SK-N-SH (cell line): ENCODE measurements around the gene FBXO15. TPM values are rescaled to one million over a fixed set of nuclear protein-coding genes. Genes with fewer than 3 reads are reported as not detected.

Experiments used
- CTCF ChIA-PET: fragments of 300-600, 350-600 bp; formaldehyde crosslinking; extraction: SDS; loops from one replicate; lab custom pipeline; 2021; lab: Yijun Ruan, JAX
- POLR2A ChIA-PET: fragments of 350-600 bp; sonication (Branson Sonifier 250); formaldehyde crosslinking; extraction: SDS; loops from one replicate; lab custom pipeline; 2020; ENCODE audit warnings: antibody characterized with exemption, inconsistent platforms; lab: Yijun Ruan, JAX
- DNase-seq: peaks from one replicate; pipeline ENCODE4 v3.0.0; 2012
- H2AFZ ChIP-seq: fragments of 200-600 bp; sonication (generic); 2 replicates; pipeline ENCODE4 v1.8.1; 2016; ENCODE audit warnings: antibody characterized with exemption, mild to moderate bottlenecking, low read depth
- H3F3A ChIP-seq: fragments of 200-600 bp; sonication (generic); replicated peaks from 2 replicates; pipeline ENCODE3; 2016; ENCODE audit warnings: antibody characterized with exemption, mild to moderate bottlenecking; ENCODE audit not compliant: insufficient read depth
- H3K27ac ChIP-seq, 2 experiments: fragments of 200-500 bp in 1 of 2; fragments of 200-600 bp in 1 of 2; sonication (Bioruptor generic) in 1 of 2; sonication (generic), shearing (Covaris generic) in 1 of 2; 2 replicates each; pipeline versions ENCODE4 v1.5.1 to v1.6.1; 2014 to 2016; ENCODE audit warnings: low read depth in 2 of 2, inconsistent platforms in 1 of 2, low read length in 1 of 2, mild to moderate bottlenecking in 1 of 2, mixed read lengths in 1 of 2
- H3K27me3 ChIP-seq: fragments of 200-600 bp; sonication (generic), shearing (Covaris generic); 2 replicates; pipeline ENCODE4 v1.6.1; 2016; ENCODE audit warnings: mixed run types; ENCODE audit not compliant: insufficient read depth
- H3K36me3 ChIP-seq, 2 experiments: fragments of 200-500 bp in 1 of 2; fragments of 200-600 bp in 1 of 2; sonication (Bioruptor generic) in 1 of 2; sonication (generic) in 1 of 2; replicated peaks in 1 of 2; 2 replicates each; pipeline versions ENCODE3 to v1.5.1; 2014 to 2016; ENCODE audit warnings: low read length in 1 of 2, mild to moderate bottlenecking in 1 of 2; ENCODE audit not compliant: insufficient read depth in 2 of 2, control insufficient read depth in 1 of 2
- H3K4me1 ChIP-seq, 2 experiments: fragments of 200-500 bp in 1 of 2; fragments of 200-600 bp in 1 of 2; sonication (Bioruptor generic) in 1 of 2; sonication (generic), shearing (Covaris generic) in 1 of 2; 2 replicates each; pipeline versions ENCODE4 v1.5.1 to v1.6.1; 2014 to 2016; ENCODE audit warnings: low read depth in 1 of 2, low read length in 1 of 2, mixed run types in 1 of 2; ENCODE audit not compliant: insufficient read depth in 2 of 2, control insufficient read depth in 1 of 2
- H3K4me2 ChIP-seq: fragments of 200-600 bp; sonication (generic), shearing (Covaris generic); 2 replicates; pipeline ENCODE4 v1.6.1; 2017; ENCODE audit warnings: mixed run types
- H3K4me3 ChIP-seq, 2 experiments: fragments of 200-500 bp in 1 of 2; fragments of 200-600 bp in 1 of 2; sonication (Bioruptor generic) in 1 of 2; sonication (generic), shearing (Covaris generic) in 1 of 2; 2 replicates each; pipeline versions ENCODE4 v1.5.1 to v1.8.1; 2014 to 2016; ENCODE audit warnings: low read depth in 2 of 2, inconsistent platforms in 1 of 2, low read length in 1 of 2, mild to moderate bottlenecking in 1 of 2, mixed read lengths in 1 of 2, moderate library complexity in 1 of 2
- H3K79me2 ChIP-seq: fragments of 200-600 bp; sonication (generic); 2 replicates; pipeline ENCODE4 v1.8.1; 2017; ENCODE audit warnings: mild to moderate bottlenecking; ENCODE audit not compliant: insufficient read depth
- H3K9ac ChIP-seq: fragments of 200-600 bp; sonication (generic); 2 replicates; pipeline ENCODE4 v1.6.1; 2017; ENCODE audit warnings: mixed run types
- H3K9me2 ChIP-seq: fragments of 200-600 bp; sonication (generic); 2 replicates; pipeline ENCODE4 v1.6.1; 2017; ENCODE audit warnings: mixed run types
- H3K9me3 ChIP-seq: fragments of 200-600 bp; sonication (generic); 2 replicates; pipeline ENCODE4 v1.6.1; 2017; ENCODE audit warnings: mixed run types, mild to moderate bottlenecking, moderate library complexity
- H4K20me1 ChIP-seq: fragments of 200-600 bp; sonication (generic); 2 replicates; pipeline ENCODE4 v1.6.1; 2017; ENCODE audit warnings: mild to moderate bottlenecking, mixed run types; ENCODE audit not compliant: insufficient read depth
- CHD2 ChIP-seq: fragments of 150-350 bp; IDR thresholded peaks from 2 replicates; pipeline ENCODE4 v1.6.1; 2018; ENCODE audit warnings: low read length; ENCODE audit not compliant: partially characterized antibody
- CTCF ChIP-seq: fragments of 200-600 bp; sonication (generic); IDR thresholded peaks from 2 replicates; pipeline ENCODE4 v1.6.1; 2017; ENCODE audit warnings: antibody characterized with exemption, mild to moderate bottlenecking, moderate library complexity
- EP300 ChIP-seq, 2 experiments: IDR thresholded peaks; 2 replicates each; pipeline versions ENCODE4 v1.4.0 to v1.6.1; 2012; ENCODE audit warnings: borderline replicate concordance in 1 of 2, low read depth in 1 of 2, low read length in 1 of 2
- FOSL2 ChIP-seq: IDR thresholded peaks from 2 replicates; pipeline ENCODE4 v1.4.0; 2012; ENCODE audit warnings: low read depth, mild to moderate bottlenecking, moderate library complexity, borderline replicate concordance
- FOXJ3 ChIP-seq: sonication (generic); formaldehyde crosslinking; IDR thresholded peaks from 2 replicates; pipeline ENCODE4 v1.5.1; 2020; ENCODE audit warnings: mild to moderate bottlenecking, missing genetic modification reagents
- GABPA ChIP-seq: IDR thresholded peaks from 2 replicates; pipeline ENCODE4 v1.4.0; 2012; ENCODE audit warnings: low read depth, mild to moderate bottlenecking
- GATA2 ChIP-seq: sonication (generic); formaldehyde crosslinking; IDR thresholded peaks from 2 replicates; pipeline ENCODE4 v1.5.0; 2020; ENCODE audit warnings: mild to moderate bottlenecking, missing genetic modification reagents
- IRF3 ChIP-seq: fragments of 150-350 bp; IDR thresholded peaks from 2 replicates; pipeline ENCODE4 v1.6.1; 2016; ENCODE audit warnings: mild to moderate bottlenecking, low read depth, low read length
- MAX ChIP-seq: IDR thresholded peaks from 2 replicates; pipeline ENCODE4 v1.4.0; 2012; ENCODE audit warnings: low read depth
- MEF2A ChIP-seq: IDR thresholded peaks from 2 replicates; pipeline ENCODE4 v1.4.0; 2012; ENCODE audit warnings: low read depth, borderline replicate concordance
- MXI1 ChIP-seq: IDR thresholded peaks from 2 replicates; pipeline ENCODE4 v1.6.1; 2012; ENCODE audit warnings: mild to moderate bottlenecking, low read depth, low read length, improper control_type of control experiment
- NRF1 ChIP-seq: IDR thresholded peaks from 2 replicates; pipeline ENCODE4 v1.6.1; 2012; ENCODE audit warnings: low read depth, mild to moderate bottlenecking, low read length
- RAD21 ChIP-seq: IDR thresholded peaks from 2 replicates; pipeline ENCODE4 v1.6.1; 2012; ENCODE audit warnings: mild to moderate bottlenecking, low read length
- RCOR1 ChIP-seq: fragments of 150-350 bp; IDR thresholded peaks from 2 replicates; pipeline ENCODE4 v1.6.1; 2017; ENCODE audit warnings: antibody characterized with exemption, low read length
- REST ChIP-seq: IDR thresholded peaks from 2 replicates; pipeline ENCODE4 v1.6.1; 2012; ENCODE audit warnings: mild to moderate bottlenecking, low read depth, low read length, moderate library complexity
- RXRA ChIP-seq: IDR thresholded peaks from 2 replicates; pipeline ENCODE4 v1.4.0; 2012; ENCODE audit warnings: low read depth, mild to moderate bottlenecking, borderline replicate concordance
- TAF1 ChIP-seq: IDR thresholded peaks from 2 replicates; pipeline ENCODE4 v1.6.1; 2012; ENCODE audit warnings: low read depth, mild to moderate bottlenecking, low read length, moderate library complexity, borderline replicate concordance
- TEAD4 ChIP-seq: IDR thresholded peaks from 2 replicates; pipeline ENCODE4 v1.4.0; 2012; ENCODE audit warnings: mild to moderate bottlenecking, borderline replicate concordance; ENCODE audit not compliant: insufficient read depth
- USF2 ChIP-seq: fragments of 150-350 bp; IDR thresholded peaks from 2 replicates; pipeline ENCODE4 v1.6.1; 2017; ENCODE audit warnings: antibody characterized with exemption, low read length, low read depth, borderline replicate concordance
- ZBTB33 ChIP-seq: IDR thresholded peaks from 2 replicates; pipeline ENCODE4 v1.4.0; 2012; ENCODE audit warnings: low read depth, borderline replicate concordance
- WGBS: methylation state at CpG from one replicate; pipeline ENCODE4 v1.1.6; 2017; ENCODE audit warnings: low lambda C conversion rate; 5-methylcytosine and 5-hydroxymethylcytosine counted together
- polyA plus RNA-seq, 3 experiments: library from polyadenylated mRNA; depleted of rRNA; stranded (reverse); fragments of >200 nt; gene quantifications; 2 replicates each; pipeline ENCODE4 v1.2.3, GENCODE V29; 2012

FBXO15 gene
- polyA plus RNA-seq, 1 of the 3 experiments (the other 2 are of a cell fraction): 0.62 TPM

- CTCF ChIA-PET: no interaction called here
- Histone ChIP-seq H3K9me2 (no peaks in the 10 kb centered on the region), H3K4me2 (no peak overlapping the region), H3F3A (peaks cover 10% of the 10 kb centered on the region), H3K27ac (no peak overlapping the region), H3K36me3 (no peaks in the 10 kb centered on the region), H3K9ac (no peak overlapping the region), H3K9me3 (no peaks in the 10 kb centered on the region), H3K4me3 (no peak overlapping the region), H2AFZ (no peak overlapping the region), H4K20me1 (no peaks in the 10 kb centered on the region), H3K27me3 (no peaks in the 10 kb centered on the region), H3K4me1 (peaks cover 5 to 8% of the 10 kb centered on the region in 2 experiments), H3K79me2 (no peaks in the 10 kb centered on the region)
- no peak for DNase-seq
- POLR2A ChIA-PET: no interaction called here
- no peak for TF ChIP-seq GATA2
- no peak for TF ChIP-seq TEAD4
- no peak for TF ChIP-seq GABPA
- no peak for TF ChIP-seq RAD21
- TF ChIP-seq TAF1: no peak
- TF ChIP-seq RXRA: no peak
- TF ChIP-seq FOXJ3 (CRISPR knock-in tag): no peak
- TF ChIP-seq IRF3: no peak
- no peak for TF ChIP-seq MAX
- TF ChIP-seq USF2: no peak
- TF ChIP-seq CHD2: no peak
- TF ChIP-seq ZBTB33: no peak
- no peak for TF ChIP-seq MEF2A
- no peak for TF ChIP-seq EP300 (IDR thresholded peaks at IDR 0.05; ENCODE audit: borderline replicate concordance in 1 of 2, low read depth in 1 of 2, low read length in 1 of 2)
- TF ChIP-seq NRF1: no peak
- WGBS: 60% methylated on average over 2 of the region's 2 CpGs
Observed at GRCh38 chr18:74142252-74142651, 5.4 kb downstream of the FBXO15 start.

- Histone ChIP-seq H3K4me1 (peaks cover 0 to 4% of the 10 kb centered on the region in 2 experiments; a peak in 2 of 4 replicates), H3K9ac (no peak overlapping the region), H3K36me3 (no peaks in the 10 kb centered on the region), H2AFZ (no peak overlapping the region), H3K27me3 (no peaks in the 10 kb centered on the region; the same call in 1 of the 2 replicates), H3F3A (peaks cover 10% of the 10 kb centered on the region), H3K4me3 (no peak overlapping the region), H3K9me2 (no peaks in the 10 kb centered on the region), H3K4me2 (no peak overlapping the region), H3K9me3 (no peaks in the 10 kb centered on the region), H3K27ac (no peak overlapping the region), H3K79me2 (no peaks in the 10 kb centered on the region), H4K20me1 (no peaks in the 10 kb centered on the region)
- 59% methylated on average over 2 of the region's 2 CpGs for WGBS
- no peak for DNase-seq
- ChIA-PET POLR2A (no interaction called here), CTCF (no interaction called here)
- no peak for TF ChIP-seq RAD21
- no peak for TF ChIP-seq RCOR1
- TF ChIP-seq REST: no peak
- TF ChIP-seq MXI1: no peak
- no peak for TF ChIP-seq CTCF
- no peak for TF ChIP-seq FOSL2
Observed at GRCh38 chr18:74141667-74142066, 6.0 kb downstream of the FBXO15 start.
